ENCODE results near the gene TBKBP1.
A peak's percentile ranks its signal among the peaks of the same experiment; 100 is the strongest.

Gene TBKBP1

DNA sequence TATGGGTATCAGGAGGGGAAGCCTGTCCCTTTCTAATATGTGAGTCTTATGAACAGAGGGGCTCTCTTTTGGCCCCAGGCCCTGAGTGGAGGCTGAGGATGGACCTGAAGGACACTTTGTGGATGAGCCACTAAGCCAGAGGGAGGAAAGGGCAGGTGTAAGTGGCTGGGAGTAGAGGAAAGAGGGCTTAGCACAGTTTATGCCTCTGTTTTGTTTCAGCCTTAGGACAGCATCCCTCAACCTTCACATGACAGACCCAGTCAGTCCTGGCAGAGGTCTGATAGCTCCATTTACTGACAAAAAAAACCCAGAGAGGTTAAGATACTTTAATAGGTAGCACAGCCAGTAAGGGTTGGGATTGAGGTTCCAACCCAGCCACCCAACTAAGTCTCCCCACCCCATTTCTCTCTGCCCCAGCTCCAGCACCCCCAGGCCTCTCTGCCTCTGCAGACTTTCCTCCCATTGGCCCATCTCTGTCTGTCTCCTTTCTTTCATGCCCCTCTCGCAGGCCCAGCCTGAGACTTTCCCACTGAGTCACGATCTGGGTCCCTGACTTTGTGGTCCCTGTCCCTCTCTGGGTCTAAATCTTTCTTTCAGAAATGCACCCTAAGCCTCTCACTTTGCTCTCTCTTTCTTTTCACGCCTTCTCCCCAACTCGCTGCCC is 34.4 kb downstream of the TBKBP1 start:
- FAIRE-seq (no peak), DNase-seq (ENCODE audit: insufficient read length, low spot score) (no peak)
- no peak for TF ChIP-seq POLR2A (IDR thresholded peaks at IDR 0.05; ENCODE audit: low read depth, low read length)
- TF ChIP-seq POLR2AphosphoS5 (IDR thresholded peaks at IDR 0.05; ENCODE audit: low read depth, low read length) = no peak
- no peak for TF ChIP-seq POU2F2 (IDR thresholded peaks at IDR 0.05; ENCODE audit: low read depth, low read length)
- no peak for TF ChIP-seq TAF1 (IDR thresholded peaks at IDR 0.05; ENCODE audit: low read depth, low read length)
- TF ChIP-seq PAX5 (IDR thresholded peaks at IDR 0.05; ENCODE audit: insufficient read depth, low read length, severe bottlenecking) = no peak
- no peak for TF ChIP-seq SPI1 (IDR thresholded peaks at IDR 0.05; ENCODE audit: low read depth, low read length)

DNA sequence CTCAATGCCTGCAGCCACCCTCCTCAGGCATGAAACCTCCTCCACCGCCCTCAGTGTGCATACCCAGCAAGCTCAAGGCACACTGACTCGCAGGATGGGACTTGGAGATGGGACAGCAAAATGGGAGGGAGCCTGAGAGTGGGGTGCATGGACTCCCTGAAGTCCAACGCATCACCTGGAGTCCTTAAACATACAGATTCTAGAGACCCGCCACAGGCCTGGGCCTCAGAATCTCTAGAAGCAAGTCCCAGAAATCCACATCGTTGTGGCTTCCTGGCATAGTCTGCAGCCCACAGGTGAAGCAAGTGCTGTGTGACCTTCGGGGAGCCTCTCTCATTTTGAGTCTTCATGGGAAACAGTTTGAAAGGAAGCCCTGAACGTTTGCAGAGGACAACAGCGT is 35.5 kb downstream of the TBKBP1 start:
- DNase-seq (ENCODE audit: insufficient read length, low spot score) (no peak), FAIRE-seq (no peak)
- TF ChIP-seq PAX5 (IDR thresholded peaks at IDR 0.05; ENCODE audit: insufficient read depth, low read length, severe bottlenecking) (no peak), POU2F2 (IDR thresholded peaks at IDR 0.05; ENCODE audit: low read depth, low read length) (no peak), TAF1 (IDR thresholded peaks at IDR 0.05; ENCODE audit: low read depth, low read length) (no peak), POLR2AphosphoS5 (IDR thresholded peaks at IDR 0.05; ENCODE audit: low read depth, low read length) (no peak), POLR2A (IDR thresholded peaks at IDR 0.05; ENCODE audit: low read depth, low read length) (no peak), SPI1 (IDR thresholded peaks at IDR 0.05; ENCODE audit: low read depth, low read length) (no peak)

- FAIRE-seq (no peak), DNase-seq (ENCODE audit: insufficient read length, low spot score) (no peak)
- no peak for TF ChIP-seq POLR2A (IDR thresholded peaks at IDR 0.05; ENCODE audit: low read depth, low read length)
- TF ChIP-seq PAX5 (IDR thresholded peaks at IDR 0.05; ENCODE audit: insufficient read depth, low read length, severe bottlenecking) = no peak
- TF ChIP-seq SPI1 (IDR thresholded peaks at IDR 0.05; ENCODE audit: low read depth, low read length) = no peak
- no peak for TF ChIP-seq TAF1 (IDR thresholded peaks at IDR 0.05; ENCODE audit: low read depth, low read length)
- no peak for TF ChIP-seq POLR2AphosphoS5 (IDR thresholded peaks at IDR 0.05; ENCODE audit: low read depth, low read length)
- no peak for TF ChIP-seq POU2F2 (IDR thresholded peaks at IDR 0.05; ENCODE audit: low read depth, low read length)
These were observed 36.7 kb downstream of the TBKBP1 start for GRCh38 chr17:47730681-47731080.

DNA sequence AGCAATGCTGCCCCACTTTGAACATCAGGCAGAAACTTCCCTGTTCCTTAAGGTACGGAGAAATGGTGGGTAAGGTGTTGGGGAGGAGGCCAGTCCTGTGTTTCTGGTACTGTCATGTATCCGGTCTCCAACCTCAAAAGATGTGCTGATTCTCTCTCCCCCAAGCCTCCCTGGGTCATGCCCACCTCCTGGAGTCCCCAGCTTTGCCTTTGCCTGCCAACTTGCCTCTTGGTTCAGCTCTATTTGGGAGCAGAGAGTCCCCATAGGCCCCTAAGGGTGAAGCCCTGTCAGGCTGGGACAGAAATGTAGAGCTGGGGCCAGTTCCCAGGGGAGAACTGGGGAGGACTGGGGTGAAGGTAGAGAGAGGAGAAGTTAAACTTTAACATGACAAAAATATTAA is 37.4 kb downstream of the TBKBP1 start:
- FAIRE-seq (no peak), DNase-seq (ENCODE audit: insufficient read length, low spot score) (no peak)
- TF ChIP-seq SPI1 (IDR thresholded peaks at IDR 0.05; ENCODE audit: low read depth, low read length) = no peak
- no peak for TF ChIP-seq POLR2A (IDR thresholded peaks at IDR 0.05; ENCODE audit: low read depth, low read length)
- TF ChIP-seq TAF1 (IDR thresholded peaks at IDR 0.05; ENCODE audit: low read depth, low read length) = no peak
- TF ChIP-seq POLR2AphosphoS5 (IDR thresholded peaks at IDR 0.05; ENCODE audit: low read depth, low read length) = no peak
- no peak for TF ChIP-seq PAX5 (IDR thresholded peaks at IDR 0.05; ENCODE audit: insufficient read depth, low read length, severe bottlenecking)
- no peak for TF ChIP-seq POU2F2 (IDR thresholded peaks at IDR 0.05; ENCODE audit: low read depth, low read length)

DNA sequence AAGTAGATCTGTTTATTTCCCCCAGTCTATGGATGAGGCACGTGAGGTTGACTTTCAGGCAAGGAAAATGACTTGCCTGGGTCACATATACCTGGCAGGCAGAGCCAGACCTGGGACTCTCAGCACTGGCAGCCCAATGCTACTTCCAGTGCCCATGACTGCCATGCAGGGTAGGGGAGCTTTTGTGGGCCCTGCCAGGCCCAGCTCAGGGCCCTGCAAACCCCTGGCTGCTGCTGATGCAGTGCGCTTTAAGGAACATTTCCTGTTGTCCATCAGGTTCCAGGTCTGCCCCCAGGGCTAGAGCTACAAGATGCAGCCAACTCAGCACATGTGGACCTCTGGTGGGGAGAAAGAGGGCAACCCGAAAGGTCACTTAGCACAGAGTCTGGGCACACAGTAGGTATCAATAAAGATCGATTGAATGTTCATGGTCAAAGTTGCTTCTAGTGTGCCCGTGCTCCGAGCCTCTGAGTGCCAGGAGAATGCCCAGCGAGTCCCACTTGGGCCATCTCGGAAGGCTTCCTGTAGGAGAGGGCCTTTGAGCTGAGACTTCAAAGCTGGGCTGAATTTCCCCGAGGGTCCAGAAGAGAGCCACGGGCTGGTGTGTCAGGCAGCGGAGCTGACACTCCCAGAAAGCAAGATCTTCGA is 38.6 kb downstream of the TBKBP1 start:
- DNase-seq (ENCODE audit: insufficient read length, low spot score) (no peak), FAIRE-seq (no peak)
- TF ChIP-seq TAF1 (IDR thresholded peaks at IDR 0.05; ENCODE audit: low read depth, low read length) = no peak
- TF ChIP-seq POLR2A (IDR thresholded peaks at IDR 0.05; ENCODE audit: low read depth, low read length) = no peak
- no peak for TF ChIP-seq POLR2AphosphoS5 (IDR thresholded peaks at IDR 0.05; ENCODE audit: low read depth, low read length)

DNA sequence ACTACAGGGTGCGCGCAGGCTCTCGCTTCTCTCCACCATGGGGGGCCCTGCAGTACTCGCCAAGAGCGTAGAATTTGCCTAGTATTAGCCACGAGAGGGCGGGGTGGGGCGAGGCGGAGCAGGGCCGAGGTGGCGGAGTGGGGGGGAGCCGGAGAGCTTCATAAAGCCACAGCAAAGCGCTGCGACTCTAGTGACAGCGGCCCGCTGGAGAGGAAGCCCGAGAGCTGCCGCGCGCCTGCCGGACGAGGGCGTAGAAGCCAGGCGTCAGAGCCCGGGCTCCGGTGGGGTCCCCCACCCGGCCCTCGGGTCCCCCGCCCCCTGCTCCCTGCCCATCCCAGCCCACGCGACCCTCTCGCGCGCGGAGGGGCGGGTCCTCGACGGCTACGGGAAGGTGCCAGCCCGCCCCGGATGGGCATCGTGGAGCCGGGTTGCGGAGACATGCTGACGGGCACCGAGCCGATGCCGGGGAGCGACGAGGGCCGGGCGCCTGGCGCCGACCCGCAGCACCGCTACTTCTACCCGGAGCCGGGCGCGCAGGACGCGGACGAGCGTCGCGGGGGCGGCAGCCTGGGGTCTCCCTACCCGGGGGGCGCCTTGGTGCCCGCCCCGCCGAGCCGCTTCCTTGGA is 39.2 kb downstream of the TBKBP1 start, which contains the start of gene TBX21:
Gene TBX21 (plus strand): TSS at position 190 of the 627 bp plus-strand sequence. CDS start 219 bp downstream, at position 409.
- FAIRE-seq = peak; percentile 71
- peak; percentile 78 for DNase-seq (ENCODE audit: insufficient read length, low spot score)
- TF ChIP-seq PAX5 (IDR thresholded peaks at IDR 0.05; ENCODE audit: insufficient read depth, low read length, severe bottlenecking) = no peak
- no peak for TF ChIP-seq POLR2A (IDR thresholded peaks at IDR 0.05; ENCODE audit: low read depth, low read length)
- no peak for TF ChIP-seq SPI1 (IDR thresholded peaks at IDR 0.05; ENCODE audit: low read depth, low read length)
- TF ChIP-seq POU2F2 (IDR thresholded peaks at IDR 0.05; ENCODE audit: low read depth, low read length) = no peak
- TF ChIP-seq TAF1 (IDR thresholded peaks at IDR 0.05; ENCODE audit: low read depth, low read length) = no peak
- TF ChIP-seq POLR2AphosphoS5 (IDR thresholded peaks at IDR 0.05; ENCODE audit: low read depth, low read length) = no peak

- no peak for TF ChIP-seq SPI1 (IDR thresholded peaks at IDR 0.05; ENCODE audit: low read depth, low read length)
- TF ChIP-seq POU2F2 (IDR thresholded peaks at IDR 0.05; ENCODE audit: low read depth, low read length) = no peak
- no peak for TF ChIP-seq POLR2A (IDR thresholded peaks at IDR 0.05; ENCODE audit: low read depth, low read length)
- no peak for TF ChIP-seq POLR2AphosphoS5 (IDR thresholded peaks at IDR 0.05; ENCODE audit: low read depth, low read length)
- TF ChIP-seq PAX5 (IDR thresholded peaks at IDR 0.05; ENCODE audit: insufficient read depth, low read length, severe bottlenecking) = no peak
- TF ChIP-seq TAF1 (IDR thresholded peaks at IDR 0.05; ENCODE audit: low read depth, low read length) = no peak
- FAIRE-seq = no peak
- peak; percentile 21 for DNase-seq (ENCODE audit: insufficient read length, low spot score)
These were observed 39.9 kb downstream of the TBKBP1 start for GRCh38 chr17:47733674-47734410.

DNA sequence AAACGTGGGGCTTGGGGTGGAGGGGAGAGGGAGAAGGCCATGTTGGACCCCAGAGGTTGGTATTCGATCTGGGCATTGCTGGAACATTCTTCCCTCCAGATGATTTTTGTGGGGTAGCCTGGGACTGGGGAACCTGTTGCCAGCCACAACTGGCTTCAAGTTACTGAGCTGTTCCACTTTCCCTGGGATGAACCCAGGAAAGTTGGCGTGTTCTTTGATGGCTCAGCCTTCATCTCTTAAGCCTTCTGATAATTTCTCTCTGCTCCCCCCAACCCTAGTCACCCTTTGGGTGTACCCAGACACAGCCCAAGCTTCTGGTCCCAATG is 41.1 kb downstream of the TBKBP1 start:
- TF ChIP-seq POU2F2 (IDR thresholded peaks at IDR 0.05; ENCODE audit: low read depth, low read length) (no peak), SPI1 (IDR thresholded peaks at IDR 0.05; ENCODE audit: low read depth, low read length) (no peak), PAX5 (IDR thresholded peaks at IDR 0.05; ENCODE audit: insufficient read depth, low read length, severe bottlenecking) (no peak), POLR2A (IDR thresholded peaks at IDR 0.05; ENCODE audit: low read depth, low read length) (no peak), POLR2AphosphoS5 (IDR thresholded peaks at IDR 0.05; ENCODE audit: low read depth, low read length) (no peak), TAF1 (IDR thresholded peaks at IDR 0.05; ENCODE audit: low read depth, low read length) (no peak)
- FAIRE-seq (no peak), DNase-seq (ENCODE audit: insufficient read length, low spot score) (no peak)

DNA sequence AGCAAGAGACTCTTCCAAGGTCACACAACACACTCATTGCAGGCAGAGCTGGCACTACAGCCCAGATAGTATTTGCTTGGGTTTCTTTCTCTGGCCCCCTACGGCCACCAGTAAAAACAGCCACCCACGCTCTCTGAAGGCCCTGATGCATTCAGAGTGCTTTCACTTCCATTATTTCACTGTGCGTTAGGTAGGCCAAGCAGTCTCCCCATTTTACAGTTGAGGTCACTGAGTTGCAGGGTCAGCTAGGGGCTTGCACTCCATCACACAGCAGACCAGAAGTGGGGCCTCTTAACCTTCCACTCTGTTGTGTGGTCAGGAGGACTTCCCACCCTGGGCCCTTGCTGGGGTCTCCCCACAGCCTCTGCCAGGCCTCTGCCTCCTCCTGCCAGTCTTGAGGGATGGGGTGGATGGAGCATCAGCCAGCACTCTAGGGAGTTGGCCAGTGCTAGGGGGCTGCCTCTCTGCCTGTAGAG is 41.6 kb downstream of the TBKBP1 start:
- peak; percentile 95 for FAIRE-seq
- TF ChIP-seq POLR2AphosphoS5 (IDR thresholded peaks at IDR 0.05; ENCODE audit: low read depth, low read length) = no peak
- peak; percentile 87 for TF ChIP-seq SPI1 (IDR thresholded peaks at IDR 0.05; ENCODE audit: low read depth, low read length)
- 0 out of 2 replicates have a peak, but pooled peaks have one; percentile 54 for TF ChIP-seq POU2F2 (IDR thresholded peaks at IDR 0.05; ENCODE audit: low read depth, low read length)
- TF ChIP-seq PAX5 (IDR thresholded peaks at IDR 0.05; ENCODE audit: insufficient read depth, low read length, severe bottlenecking) = no peak
- no peak for TF ChIP-seq TAF1 (IDR thresholded peaks at IDR 0.05; ENCODE audit: low read depth, low read length)
- DNase-seq (ENCODE audit: insufficient read length, low spot score) = peak; percentile 69
